Stimulated activated naive CD8-positive, alpha-beta T cell treated with anti-CD3 and anti-CD28 coated beads, Interleukin-15, amount 100 ng/mL, for 72 hours (primary cell): Measurements from ENCODE around the gene RUNX2.

ENCODE experiments used
- ATAC-seq: fragments of 150-1000 bp; cut with Tn5 transposase; 2 replicates; pipeline ENCODE4 v1.10.0; 2021; ENCODE audit warnings: mild to moderate bottlenecking, moderate library complexity
- DNase-seq, 2 donors: peaks; one replicate each; pipeline ENCODE4 v3.0.0; 2021 to 2022
- H3K27ac Mint-ChIP-seq, 2 donors: one replicate each; pipeline ENCODE4 v1.8.0; 2022; ENCODE audit warnings: mild to moderate bottlenecking in 2 of 2, mixed read lengths in 2 of 2, moderate library complexity in 2 of 2
- H3K27me3 Mint-ChIP-seq: one replicate; pipeline ENCODE4 v1.8.0; 2022; ENCODE audit warnings: mixed read lengths
- H3K4me1 Mint-ChIP-seq: one replicate; pipeline ENCODE4 v1.8.0; 2022; ENCODE audit warnings: mild to moderate bottlenecking, mixed read lengths
- H3K4me3 Mint-ChIP-seq, 2 donors: one replicate each; pipeline ENCODE4 v1.8.0; 2022; ENCODE audit warnings: mild to moderate bottlenecking in 2 of 2, mixed read lengths in 2 of 2, moderate library complexity in 1 of 2
- H3K9me3 Mint-ChIP-seq, 2 donors: one replicate each; pipeline ENCODE4 v1.8.0; 2022; ENCODE audit warnings: mixed read lengths in 2 of 2

Gene RUNX2

DNA sequence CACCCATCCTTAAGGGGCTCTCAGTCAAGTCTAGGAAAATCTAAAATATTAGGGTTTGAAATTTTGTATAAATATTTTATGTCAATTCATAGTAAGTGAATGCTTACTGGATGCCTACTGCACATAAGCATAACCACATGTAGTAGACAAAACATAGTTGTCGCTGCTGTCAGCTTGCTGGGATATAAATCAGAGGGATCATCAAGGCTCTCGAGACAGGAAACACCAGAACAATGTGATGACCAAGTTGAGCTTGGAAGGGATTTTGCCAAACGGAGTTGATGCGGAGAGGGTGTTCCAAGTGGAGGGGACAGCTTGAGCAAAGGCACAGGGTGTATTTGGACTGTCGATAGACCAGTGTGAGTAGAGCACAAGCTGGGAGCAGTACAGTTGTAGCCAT is 155.4 kb downstream of the RUNX2 start:
- DNase-seq (no peak), ATAC-seq (no peak)
- Mint-ChIP-seq H3K4me1 (peaks cover 49% of the 10 kb centered on the region), H3K27me3 (no peaks in the 10 kb centered on the region), H3K4me3 (no peak overlapping the region), H3K27ac (no peak overlapping the region), H3K9me3 (no peaks in the 10 kb centered on the region)

DNA sequence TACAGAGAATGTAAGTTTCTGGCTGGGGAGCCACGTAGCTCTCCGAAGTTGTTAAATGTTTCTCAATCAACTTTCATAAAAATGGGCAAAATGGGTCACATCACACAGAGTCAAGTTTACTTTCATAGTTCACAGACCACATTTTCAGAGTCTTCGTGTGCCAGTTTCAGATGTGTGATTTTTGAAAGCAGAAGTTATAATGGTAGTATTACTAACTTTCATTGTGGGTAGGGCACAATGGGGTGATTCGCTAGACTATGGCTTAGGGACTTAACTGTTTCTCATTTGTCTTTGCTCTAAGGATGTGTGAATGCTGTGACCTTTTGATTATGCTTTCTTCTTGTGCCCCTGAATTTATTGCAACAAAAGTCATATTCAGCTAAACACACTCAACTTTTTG is 158.6 kb downstream of the RUNX2 start:
- Mint-ChIP-seq H3K4me1 (peaks cover 65% of the 10 kb centered on the region), H3K27me3 (no peaks in the 10 kb centered on the region), H3K4me3 (peak overlapping the region; percentile 18 to 41), H3K9me3 (no peaks in the 10 kb centered on the region), H3K27ac (no peak overlapping the region)
- peak; percentile 97 for ATAC-seq
- peak; percentile 19 to 43 for DNase-seq

DNA sequence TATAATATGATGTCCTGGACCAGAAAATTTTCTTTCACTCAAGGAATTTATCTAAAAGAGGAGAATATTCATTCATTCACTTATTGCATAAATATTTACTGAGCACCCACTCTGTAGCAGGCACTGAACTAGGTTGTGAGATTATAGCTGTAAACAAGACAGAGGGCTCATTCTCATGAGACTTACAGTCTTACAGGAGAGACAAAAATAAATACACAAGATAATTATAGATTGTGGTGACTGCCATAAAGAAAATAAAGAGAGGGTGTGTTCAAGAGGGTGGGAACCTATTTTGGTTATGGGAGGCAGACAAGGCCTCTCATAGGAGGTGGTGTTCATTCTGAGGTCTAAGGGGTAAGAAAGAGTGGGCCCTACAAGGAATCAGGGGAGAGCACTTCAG is 159.5 kb downstream of the RUNX2 start:
- ATAC-seq (no peak), DNase-seq (no peak)
- H3K4me3 Mint-ChIP-seq, result no peak overlapping the region
- peak overlapping the region in 1 of 2 donors; percentile 7 for H3K27ac Mint-ChIP-seq
- H3K9me3 Mint-ChIP-seq, result no peaks in the 10 kb centered on the region
- peaks cover 68% of the 10 kb centered on the region for H3K4me1 Mint-ChIP-seq
- H3K27me3 Mint-ChIP-seq, result no peaks in the 10 kb centered on the region

DNA sequence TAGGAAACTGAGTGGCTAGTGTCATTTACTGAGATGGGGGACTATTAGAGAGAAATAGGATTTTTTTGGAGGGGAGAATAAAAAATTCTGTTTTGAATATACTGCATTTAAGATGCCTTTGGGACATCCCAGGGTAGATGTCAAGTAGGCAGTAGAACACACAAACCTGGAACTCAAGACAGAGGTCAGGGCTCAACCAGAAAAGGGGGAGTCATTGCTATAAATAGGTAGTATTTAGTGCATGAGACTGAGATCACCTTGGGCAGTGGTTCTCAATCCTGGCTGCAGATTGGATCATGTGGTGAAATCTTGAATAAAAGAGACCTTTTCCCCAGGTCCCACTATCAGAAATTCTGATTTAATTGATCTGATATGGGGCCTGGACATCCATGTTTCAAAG is 160.1 kb downstream of the RUNX2 start:
- Mint-ChIP-seq H3K27ac (peak overlapping the region in 1 of 2 donors; percentile 7), H3K9me3 (no peaks in the 10 kb centered on the region), H3K27me3 (no peaks in the 10 kb centered on the region), H3K4me3 (no peak overlapping the region), H3K4me1 (peaks cover 68% of the 10 kb centered on the region)
- ATAC-seq (no peak), DNase-seq (no peak)

DNA sequence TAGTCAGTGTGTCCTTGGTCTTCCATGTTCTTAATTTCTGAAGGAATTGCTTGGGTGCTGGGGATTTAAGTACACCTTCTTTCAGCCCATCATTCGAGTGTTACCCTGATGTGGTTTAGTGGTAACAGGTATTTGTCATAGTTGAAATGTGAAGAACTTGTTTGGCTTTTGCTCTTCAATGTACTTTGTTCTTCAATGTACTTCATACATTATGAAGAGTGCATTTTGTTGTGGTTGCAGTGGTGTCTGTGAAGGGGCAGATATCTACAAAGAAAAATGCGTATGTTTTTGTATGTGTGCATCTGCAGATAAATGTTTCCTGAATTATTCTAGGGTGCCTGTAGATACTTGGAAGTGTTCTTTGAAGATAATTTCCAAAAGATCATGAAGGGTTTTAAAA is 160.8 kb downstream of the RUNX2 start:
- H3K27ac Mint-ChIP-seq, result no peak overlapping the region
- peaks cover 72% of the 10 kb centered on the region for H3K4me1 Mint-ChIP-seq
- DNase-seq, result no peak
- peak overlapping the region in 1 of 2 donors; percentile 6 for H3K4me3 Mint-ChIP-seq
- H3K27me3 Mint-ChIP-seq, result no peaks in the 10 kb centered on the region
- peak; percentile 75 for ATAC-seq
- no peaks in the 10 kb centered on the region for H3K9me3 Mint-ChIP-seq

DNA sequence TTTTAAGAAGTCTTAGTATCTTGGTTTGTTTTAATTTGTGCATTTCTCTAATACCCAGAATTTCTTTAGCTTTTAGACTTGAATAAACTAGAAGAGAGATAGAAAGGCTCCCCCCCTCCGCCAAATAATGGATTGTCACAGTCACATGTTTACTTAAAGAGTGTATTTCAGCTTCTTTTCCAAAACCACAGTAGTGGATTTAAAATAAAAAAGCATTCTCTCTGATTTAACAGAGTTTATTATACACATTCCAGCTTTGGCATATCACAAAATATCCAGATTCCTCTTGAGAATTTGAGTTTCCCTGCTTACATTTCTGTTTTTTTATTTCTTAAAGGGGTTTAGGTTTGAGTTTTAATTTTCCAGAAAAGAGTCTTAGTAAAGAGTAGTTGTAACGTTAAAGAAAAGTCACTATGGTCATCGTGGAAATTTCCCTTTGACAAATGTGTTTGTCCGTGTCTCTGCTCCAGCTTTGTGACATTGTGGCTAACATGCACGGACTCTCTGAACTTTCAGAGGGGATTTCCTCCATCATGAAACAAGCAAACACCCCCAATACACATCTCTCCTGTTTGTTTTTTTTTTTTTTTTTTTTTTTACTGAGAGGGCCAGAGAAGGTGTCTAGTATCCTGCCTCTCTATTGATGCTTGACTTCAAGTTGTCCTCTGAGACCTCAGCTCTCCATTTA is 163.1 kb downstream of the RUNX2 start:
- no peak overlapping the region for H3K4me3 Mint-ChIP-seq
- peaks cover 80% of the 10 kb centered on the region for H3K4me1 Mint-ChIP-seq
- ATAC-seq, result no peak
- no peaks in the 10 kb centered on the region for H3K9me3 Mint-ChIP-seq
- peak overlapping the region in 1 of 2 donors; percentile 42 for H3K27ac Mint-ChIP-seq
- no peaks in the 10 kb centered on the region for H3K27me3 Mint-ChIP-seq
- DNase-seq, result no peak

DNA sequence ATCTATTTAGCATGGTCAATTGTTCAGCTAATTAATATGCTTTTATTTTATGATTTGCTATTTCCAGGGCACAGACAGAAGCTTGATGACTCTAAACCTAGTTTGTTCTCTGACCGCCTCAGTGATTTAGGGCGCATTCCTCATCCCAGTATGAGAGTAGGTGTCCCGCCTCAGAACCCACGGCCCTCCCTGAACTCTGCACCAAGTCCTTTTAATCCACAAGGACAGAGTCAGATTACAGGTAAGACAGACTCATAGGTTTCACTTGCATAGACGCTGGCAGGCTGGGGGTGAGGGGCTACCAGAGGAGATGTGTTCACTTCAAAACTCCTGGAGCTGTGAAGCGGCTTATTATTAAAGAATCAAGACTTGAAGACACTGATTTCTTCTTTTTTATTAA is 163.7 kb downstream of the RUNX2 start:
- Mint-ChIP-seq H3K9me3 (no peaks in the 10 kb centered on the region), H3K4me3 (no peak overlapping the region), H3K27ac (peak overlapping the region in 1 of 2 donors; percentile 54), H3K27me3 (no peaks in the 10 kb centered on the region), H3K4me1 (peaks cover 80% of the 10 kb centered on the region)
- ATAC-seq (no peak), DNase-seq (no peak)

DNA sequence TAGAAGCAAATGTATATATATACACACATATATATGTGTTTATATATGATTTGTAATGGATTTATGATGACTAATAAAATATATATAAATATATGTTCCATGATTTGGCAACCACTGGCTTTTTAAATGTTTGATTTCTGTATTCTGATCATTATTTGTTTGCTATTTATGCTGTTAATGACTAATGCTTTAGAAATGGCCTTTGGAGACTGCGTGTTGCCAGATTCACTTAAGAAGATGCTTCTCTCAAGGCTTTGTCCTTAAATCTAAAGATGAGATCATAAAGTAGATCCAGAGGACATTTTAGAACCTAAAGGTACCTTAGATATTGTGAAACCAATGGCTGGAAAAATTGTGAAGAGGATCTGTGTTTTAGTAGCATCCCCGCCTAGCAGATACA is 165.6 kb downstream of the RUNX2 start:
- no peaks in the 10 kb centered on the region for H3K27me3 Mint-ChIP-seq
- H3K27ac Mint-ChIP-seq, result no peak overlapping the region
- H3K4me1 Mint-ChIP-seq, result peaks cover 73% of the 10 kb centered on the region
- DNase-seq (no peak), ATAC-seq (no peak)
- H3K9me3 Mint-ChIP-seq, result peaks cover 0 to 4% of the 10 kb centered on the region in 2 donors
- no peak overlapping the region for H3K4me3 Mint-ChIP-seq

DNA sequence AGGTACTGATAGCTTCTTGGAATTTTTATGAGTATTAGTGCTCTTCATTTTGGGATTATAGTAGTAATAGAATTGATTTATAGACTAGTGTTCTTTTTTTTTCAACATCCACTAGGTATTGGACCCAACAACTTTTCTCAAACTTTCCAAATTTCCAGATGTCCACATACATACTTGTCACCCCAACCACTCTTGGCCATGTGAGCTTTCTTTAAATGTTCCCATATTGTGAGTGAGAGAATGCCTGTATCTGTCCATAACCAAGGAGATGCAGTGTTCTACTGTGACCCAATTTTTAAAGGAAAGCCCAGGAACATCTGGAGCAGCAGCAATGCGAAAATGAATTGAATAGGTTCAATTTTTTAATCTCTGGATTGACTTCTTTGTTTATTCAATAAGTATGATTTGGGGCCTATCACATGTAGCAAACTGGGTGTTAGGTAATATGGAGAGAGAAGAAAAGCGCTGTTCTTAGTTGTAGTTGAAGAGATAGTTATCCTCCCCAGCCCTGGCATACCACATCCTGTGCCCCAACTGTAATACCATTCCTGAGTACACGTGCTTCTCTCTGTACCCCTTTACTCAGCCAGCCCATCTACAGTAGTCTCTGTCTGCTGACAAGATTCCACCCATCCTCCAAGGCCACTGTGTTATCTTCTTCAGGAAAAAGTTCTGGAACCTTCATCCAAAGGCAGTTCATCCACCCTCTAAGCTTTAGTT is 166.4 kb downstream of the RUNX2 start:
- Mint-ChIP-seq H3K9me3 (peaks cover 0 to 4% of the 10 kb centered on the region in 2 donors), H3K4me3 (peak overlapping the region in 1 of 2 donors; percentile 28), H3K27me3 (no peaks in the 10 kb centered on the region), H3K4me1 (peaks cover 68% of the 10 kb centered on the region), H3K27ac (peak overlapping the region in 1 of 2 donors; percentile 63)
- DNase-seq (no peak), ATAC-seq (peak; percentile 88)

DNA sequence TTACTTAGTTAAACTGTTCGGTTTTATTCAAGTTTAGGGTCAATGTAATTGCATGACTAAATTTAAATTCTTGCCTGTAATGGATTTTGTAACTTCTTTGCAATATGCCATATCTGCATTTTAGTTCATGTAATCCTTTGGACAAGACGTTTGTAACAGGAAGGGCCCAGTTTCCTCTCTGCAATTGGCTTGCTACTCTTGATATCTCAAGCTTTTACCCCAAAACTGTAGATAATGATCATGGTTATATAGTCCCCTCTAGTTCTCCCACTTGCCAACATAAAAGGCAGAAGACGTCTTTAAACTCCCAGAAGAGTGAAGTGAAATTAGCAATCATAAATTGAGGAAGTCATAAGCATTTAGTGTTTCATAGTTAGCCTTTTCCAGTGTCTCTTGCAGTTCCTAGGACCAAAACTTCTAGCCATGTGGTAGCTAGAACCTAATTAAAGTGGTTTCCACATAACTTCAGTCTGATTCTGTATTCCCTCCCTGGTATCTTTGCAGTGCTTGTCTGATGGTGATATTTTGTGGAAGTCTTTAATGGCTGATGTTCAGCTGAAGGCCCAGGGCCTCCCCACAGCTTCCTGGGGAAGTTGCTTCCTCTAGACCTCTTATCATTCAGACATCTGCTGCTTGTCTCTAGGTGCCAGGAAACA is 167.4 kb downstream of the RUNX2 start:
- Mint-ChIP-seq H3K4me3 (peak overlapping the region; percentile 20 to 48), H3K9me3 (peaks cover 0 to 4% of the 10 kb centered on the region in 2 donors), H3K4me1 (peaks cover 63% of the 10 kb centered on the region), H3K27ac (peak overlapping the region; percentile 64 to 79), H3K27me3 (no peaks in the 10 kb centered on the region)
- no peak for ATAC-seq
- no peak for DNase-seq

DNA sequence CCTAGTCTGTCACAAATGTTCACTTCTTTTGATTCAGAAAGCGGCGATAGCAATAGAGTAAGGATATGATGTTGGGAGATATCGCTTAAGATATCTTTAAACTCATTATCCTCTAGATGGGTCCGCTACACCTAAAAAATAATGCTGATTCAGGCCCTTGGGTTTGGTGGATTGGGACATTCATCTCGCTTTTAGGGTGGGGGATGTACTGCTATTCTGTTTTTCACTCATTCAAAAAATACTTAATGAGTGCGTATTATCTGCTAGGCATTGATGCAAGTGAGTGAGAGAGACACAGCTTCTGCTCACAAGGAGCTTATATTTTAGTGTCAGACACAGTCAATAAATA is 167.9 kb downstream of the RUNX2 start:
- ATAC-seq (no peak), DNase-seq (no peak)
- Mint-ChIP-seq H3K27me3 (no peaks in the 10 kb centered on the region), H3K4me1 (peaks cover 58% of the 10 kb centered on the region), H3K27ac (no peak overlapping the region), H3K9me3 (peaks cover 0 to 4% of the 10 kb centered on the region in 2 donors), H3K4me3 (no peak overlapping the region)

DNA sequence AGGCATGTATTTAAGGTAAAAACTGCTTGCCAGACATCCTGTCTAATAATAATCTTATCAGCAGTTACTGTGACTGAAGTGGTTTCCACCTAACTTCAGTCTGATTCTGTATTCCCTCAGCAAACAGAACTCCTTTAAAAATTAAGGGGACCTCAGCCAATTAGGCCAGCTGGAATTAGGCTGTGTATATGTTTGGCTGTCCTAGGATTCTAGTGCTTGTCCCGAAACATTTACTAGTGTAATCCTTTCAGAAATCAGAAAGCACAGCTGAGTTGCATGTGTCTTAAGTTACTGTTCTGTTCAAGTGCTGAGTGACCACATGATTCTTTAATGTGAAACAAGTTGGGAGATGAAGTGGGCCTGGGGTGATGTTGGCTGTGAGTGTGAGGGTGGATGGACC is 170.5 kb downstream of the RUNX2 start:
- H3K4me1 Mint-ChIP-seq, result peaks cover 47% of the 10 kb centered on the region
- H3K27ac Mint-ChIP-seq, result no peak overlapping the region
- H3K27me3 Mint-ChIP-seq, result no peaks in the 10 kb centered on the region
- H3K9me3 Mint-ChIP-seq, result peaks cover 0 to 4% of the 10 kb centered on the region in 2 donors
- no peak for ATAC-seq
- no peak overlapping the region for H3K4me3 Mint-ChIP-seq
- DNase-seq, result no peak

DNA sequence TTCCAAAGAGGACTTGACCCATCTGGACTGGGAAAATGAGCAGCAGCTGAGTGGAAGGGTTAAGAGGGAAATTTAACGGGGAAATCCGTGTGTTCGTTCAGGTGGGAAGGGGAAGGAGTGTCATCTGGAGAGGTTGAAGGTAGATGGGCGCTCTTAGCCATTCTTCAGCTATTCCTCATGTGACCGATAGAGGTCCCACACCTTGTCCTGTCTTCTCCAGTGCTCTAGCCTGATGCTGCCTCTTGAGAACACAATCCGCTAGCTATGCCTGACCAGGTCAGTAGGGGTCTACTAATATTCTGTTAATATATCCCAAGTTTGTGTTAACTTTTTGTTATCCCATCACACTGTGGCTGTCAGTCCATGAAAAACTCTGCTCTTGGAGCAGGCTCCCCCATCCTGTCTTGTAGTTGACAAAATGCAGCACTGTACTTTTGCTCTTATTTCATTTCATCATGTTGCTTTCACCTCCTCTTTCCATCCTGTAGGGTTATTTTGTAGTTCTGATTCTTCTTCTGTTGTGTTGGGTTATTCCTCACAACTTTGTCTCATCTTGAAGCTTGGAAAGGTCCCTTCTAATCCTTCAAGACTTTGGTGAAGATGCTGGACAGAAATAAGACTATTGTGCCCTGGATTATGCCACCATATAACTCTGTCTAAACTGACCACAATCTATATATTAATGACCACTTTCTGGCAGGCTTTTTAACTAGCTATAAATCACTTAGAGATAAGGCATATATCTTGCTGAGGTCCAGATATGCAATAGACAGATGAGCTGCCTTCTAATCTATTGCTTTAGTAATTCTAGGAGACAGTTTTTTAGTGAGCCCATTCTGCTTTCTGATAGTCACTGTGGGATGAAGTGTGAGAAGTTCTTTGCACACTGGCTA is 173.0 kb downstream of the RUNX2 start:
- Mint-ChIP-seq H3K9me3 (peaks cover 0 to 4% of the 10 kb centered on the region in 2 donors), H3K4me1 (peaks cover 33% of the 10 kb centered on the region), H3K4me3 (no peak overlapping the region), H3K27ac (peak overlapping the region in 1 of 2 donors; percentile 1), H3K27me3 (no peaks in the 10 kb centered on the region)
- DNase-seq (no peak), ATAC-seq (no peak)

DNA sequence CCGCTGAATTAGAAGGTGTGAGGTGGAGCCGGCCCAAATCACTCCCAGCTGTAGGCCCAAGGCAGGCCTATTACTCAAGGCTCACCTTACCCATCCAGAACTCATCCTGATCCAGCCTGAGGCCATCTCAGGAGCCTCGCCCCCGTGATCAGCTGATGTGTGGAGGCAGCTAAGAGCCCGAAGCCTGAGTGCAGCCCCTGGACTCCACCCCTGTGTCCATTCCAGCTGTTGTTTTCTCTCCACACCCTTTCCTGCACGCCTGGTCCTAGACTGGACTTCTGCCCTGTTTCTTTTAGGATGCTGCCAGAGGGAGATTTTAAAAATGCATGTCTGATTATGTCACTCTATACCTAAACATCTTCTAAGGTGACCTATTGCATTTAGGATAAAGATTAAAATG is 174.3 kb downstream of the RUNX2 start:
- no peaks in the 10 kb centered on the region for H3K27me3 Mint-ChIP-seq
- DNase-seq (no peak), ATAC-seq (no peak)
- no peak overlapping the region for H3K4me3 Mint-ChIP-seq
- peaks cover 0 to 2% of the 10 kb centered on the region in 2 donors for H3K9me3 Mint-ChIP-seq
- peaks cover 23% of the 10 kb centered on the region for H3K4me1 Mint-ChIP-seq
- H3K27ac Mint-ChIP-seq, result no peak overlapping the region

DNA sequence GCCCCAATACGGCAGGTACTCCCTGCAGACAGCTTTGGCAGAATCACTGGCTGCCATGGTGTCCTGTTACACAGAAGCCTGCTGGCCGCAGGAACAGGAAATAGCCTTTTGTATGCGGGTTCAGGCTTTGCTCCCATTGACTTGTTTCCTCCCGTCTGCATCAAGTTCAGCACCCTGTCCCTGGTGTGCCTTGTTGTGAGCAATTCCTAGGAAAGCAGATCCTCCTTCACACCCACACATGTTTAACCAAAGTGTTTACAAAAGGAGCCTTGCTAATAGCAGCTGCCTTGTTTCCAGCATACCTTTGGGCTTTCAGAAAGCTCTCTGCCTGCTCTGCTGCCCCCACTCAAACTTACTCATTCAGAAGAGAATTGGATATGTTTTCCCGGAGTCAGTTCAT is 176.8 kb downstream of the RUNX2 start:
- Mint-ChIP-seq H3K27ac (no peak overlapping the region), H3K4me1 (peaks cover 12% of the 10 kb centered on the region), H3K9me3 (no peaks in the 10 kb centered on the region), H3K27me3 (no peaks in the 10 kb centered on the region), H3K4me3 (no peak overlapping the region)
- DNase-seq (no peak), ATAC-seq (no peak)
